HepG2 (cell line): Measurements from ENCODE around the gene CA11. TPM values are rescaled to one million over a fixed set of nuclear protein-coding genes. Genes with fewer than 3 reads are reported as not detected.

Experiments used
- FOXA1 ChIP-seq, 2 experiments: fragments of 450-650 bp in 1 of 2; sonication (generic) in 1 of 2; formaldehyde crosslinking in 1 of 2; IDR thresholded peaks; 2 replicates each; pipeline versions ENCODE4 v1.4.0 to v1.6.1; 2016 to 2020; ENCODE audit warnings: missing genetic modification reagents in 1 of 2
- HOXA5 ChIP-seq: sonication (generic); formaldehyde crosslinking; IDR thresholded peaks from 2 replicates; pipeline ENCODE4 v1.4.0; 2020; ENCODE audit warnings: missing genetic modification reagents
- ISX ChIP-seq: sonication (generic); formaldehyde crosslinking; conservative IDR thresholded peaks from 2 replicates; pipeline ENCODE4 v1.5.0; 2020; ENCODE audit warnings: missing genetic modification reagents
- KDM5B ChIP-seq: sonication (generic); formaldehyde crosslinking; IDR thresholded peaks from 2 replicates; pipeline ENCODE4 v1.4.0; 2020; ENCODE audit warnings: missing genetic modification reagents, mild to moderate bottlenecking, borderline replicate concordance
- NRL ChIP-seq: sonication (generic); formaldehyde crosslinking; IDR thresholded peaks from 2 replicates; pipeline ENCODE4 v1.5.0; 2020; ENCODE audit warnings: missing genetic modification reagents, mild to moderate bottlenecking, moderate library complexity, borderline replicate concordance
- PRDM10 ChIP-seq: sonication (generic); formaldehyde crosslinking; IDR thresholded peaks from 2 replicates; pipeline ENCODE4 v1.4.0; 2020; ENCODE audit warnings: low read depth, missing genetic modification reagents
- PTBP1 ChIP-seq: fragments of 200-400 bp; formaldehyde crosslinking; IDR thresholded peaks from 2 replicates; pipeline ENCODE4 v1.6.1; 2018; ENCODE audit warnings: low read length, low read depth; ENCODE audit not compliant: poor library complexity, severe bottlenecking
- RARG ChIP-seq: sonication (generic); formaldehyde crosslinking; IDR thresholded peaks from 2 replicates; pipeline ENCODE4 v1.4.0; 2020; ENCODE audit warnings: low read depth, mild to moderate bottlenecking, missing genetic modification reagents
- SNAPC5 ChIP-seq: sonication (generic); formaldehyde crosslinking; IDR thresholded peaks from 2 replicates; pipeline ENCODE4 v1.8.1; 2023; ENCODE audit warnings: mild to moderate bottlenecking, missing genetic modification reagents, borderline replicate concordance
- TBX3 ChIP-seq: fragments of 450-650 bp; IDR thresholded peaks from 2 replicates; pipeline ENCODE4 v1.6.1; 2017; ENCODE audit warnings: antibody characterized with exemption, mild to moderate bottlenecking, inconsistent platforms, borderline replicate concordance
- TRIM22 ChIP-seq: fragments of 450-650 bp; IDR thresholded peaks from 2 replicates; pipeline ENCODE4 v1.6.1; 2017
- ZBTB39 ChIP-seq: sonication (generic); formaldehyde crosslinking; IDR thresholded peaks from 2 replicates; pipeline ENCODE4 v1.5.0; 2020; ENCODE audit warnings: missing genetic modification reagents
- ZNF703 ChIP-seq: sonication (generic); formaldehyde crosslinking; IDR thresholded peaks from 2 replicates; pipeline ENCODE4 v1.5.1; 2020; ENCODE audit warnings: missing genetic modification reagents, mild to moderate bottlenecking, moderate library complexity, borderline replicate concordance
- polyA plus RNA-seq, 8 experiments: library from polyadenylated mRNA; depleted of rRNA in 3 of 8; stranded (reverse) in 7 of 8; unstranded in 1 of 8; fragments of >200 nt; fragmentation: Illumina TruSeq in 4 of 8; extraction: Trizol in 4 of 8; gene quantifications; 2 replicates each; pipeline versions ENCODE4 v1.2.1 to v1.2.3, GENCODE V29; 2011 to 2016; ENCODE audit warnings: low read depth in 4 of 8, missing spikeins in 1 of 8, mixed read lengths in 1 of 8; ENCODE audit not compliant: insufficient read depth in 1 of 8
- total RNA-seq, 5 experiments: library from RNA; depleted of rRNA; stranded (reverse); fragments of >200 nt; fragmentation: Illumina TruSeq; extraction: Trizol; gene quantifications; 2 replicates each; pipeline ENCODE4 v1.2.3, GENCODE V29; 2016; ENCODE audit warnings: low read depth in 1 of 5
- TF ChIP-seq, protein P1 (sequence below): sonication (generic); formaldehyde crosslinking; IDR thresholded peaks from 2 replicates; pipeline ENCODE4 v1.4.0; 2020; ENCODE audit warnings: low read depth, mild to moderate bottlenecking, missing genetic modification reagents

Gene CA11
- total and polyA plus RNA-seq, 2 of the 13 experiments (the other 11 are each of a cell fraction or from before 2014, with no cell fraction given) = 0.41 to 0.58 TPM

DNA sequence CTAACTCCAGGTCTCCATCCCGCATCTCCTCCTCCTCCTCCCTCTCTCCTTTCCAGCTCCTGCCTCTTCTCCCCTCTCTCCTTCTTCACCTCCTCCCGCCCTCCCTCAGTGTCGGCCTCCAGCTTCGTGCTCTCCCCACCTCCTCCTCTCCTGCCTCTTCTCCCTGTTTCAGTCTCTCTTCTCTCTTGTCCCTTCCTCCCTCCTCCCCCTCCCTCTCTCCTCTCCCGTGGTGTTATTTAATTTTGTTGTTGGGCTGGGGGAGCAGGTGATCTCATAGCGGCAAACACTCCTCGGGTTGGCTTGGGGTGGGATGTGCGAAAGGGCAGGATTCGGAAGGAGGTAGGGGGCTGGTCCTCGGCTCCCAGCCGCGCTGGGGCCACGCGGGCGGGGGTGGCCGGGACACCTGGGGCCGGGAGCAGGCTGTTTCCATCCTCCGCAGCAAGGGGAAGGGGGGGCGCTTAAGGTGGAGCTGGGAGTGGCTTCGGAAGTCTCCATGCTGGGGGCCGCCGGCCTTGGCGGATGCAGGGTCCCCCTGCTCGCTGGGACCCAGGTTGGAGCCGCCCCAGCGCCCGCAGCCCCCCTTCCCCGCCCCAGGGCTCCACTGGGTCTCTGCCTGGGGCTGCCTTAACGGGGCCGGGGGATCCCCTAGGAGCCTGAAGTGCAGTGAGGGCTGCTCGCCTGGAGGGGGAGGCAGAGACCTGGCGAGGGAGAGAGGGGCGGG lies at the start of gene CA11 (continued):
- TF ChIP-seq HOXA5 (CRISPR knock-in tag) = no peak
- no peak for TF ChIP-seq RARG (CRISPR knock-in tag)
- no peak for TF ChIP-seq ZBTB39
- TF ChIP-seq TBX3 = no peak
- TF ChIP-seq PRDM10 (CRISPR knock-in tag) = no peak; the same call in 1 of the 2 replicates
- TF ChIP-seq, protein P1, sequence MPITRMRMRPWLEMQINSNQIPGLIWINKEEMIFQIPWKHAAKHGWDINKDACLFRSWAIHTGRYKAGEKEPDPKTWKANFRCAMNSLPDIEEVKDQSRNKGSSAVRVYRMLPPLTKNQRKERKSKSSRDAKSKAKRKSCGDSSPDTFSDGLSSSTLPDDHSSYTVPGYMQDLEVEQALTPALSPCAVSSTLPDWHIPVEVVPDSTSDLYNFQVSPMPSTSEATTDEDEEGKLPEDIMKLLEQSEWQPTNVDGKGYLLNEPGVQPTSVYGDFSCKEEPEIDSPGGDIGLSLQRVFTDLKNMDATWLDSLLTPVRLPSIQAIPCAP (CRISPR knock-in tag) = no peak
- TF ChIP-seq PTBP1 = no peak
- TF ChIP-seq ZNF703 (CRISPR knock-in tag) = no peak
- TF ChIP-seq NRL = no peak
- no peak for TF ChIP-seq SNAPC5 (CRISPR knock-in tag)
- no peak for TF ChIP-seq ISX (CRISPR knock-in tag)
- TF ChIP-seq FOXA1 (IDR thresholded peaks at IDR 0.05) = no peak
- TF ChIP-seq FOXA1 (CRISPR knock-in tag; IDR thresholded peaks at IDR 0.05) = no peak
- peak; percentile 55; the same call in 1 of the 2 replicates for TF ChIP-seq KDM5B
- no peak for TF ChIP-seq TRIM22
